ENCODE data around the gene OPCML.

OPCML gene

GRCh38 chr11:132784441-132784840 is 747.9 kb downstream of the OPCML start:
- H3K27me3 ChIP-seq (ENCODE audit: insufficient read depth, low read length, poor library complexity, severe bottlenecking): no peaks in the 10 kb centered on the region
- no peaks in the 10 kb centered on the region for H3F3A ChIP-seq (ENCODE audit: low read depth)
- no peaks in the 10 kb centered on the region for H3K79me2 ChIP-seq (ENCODE audit: insufficient read depth, low read length)
- no peak overlapping the region for H3K9ac ChIP-seq (ENCODE audit: low read depth, low read length, poor library complexity, severe bottlenecking)
- no peaks in the 10 kb centered on the region for H4K20me1 ChIP-seq (ENCODE audit: insufficient read depth, low read length, poor library complexity, severe bottlenecking)
- H3K9me3 ChIP-seq (ENCODE audit: insufficient read depth, low read depth, low read length): no peaks in the 10 kb centered on the region
- H2AFZ ChIP-seq (ENCODE audit: low read length): no peak overlapping the region
- TF ChIP-seq EZH2phosphoT487 (IDR thresholded peaks at IDR 0.05; ENCODE audit: borderline replicate concordance) (no peak), CTCF (conservative IDR thresholded peaks at IDR 0.05; ENCODE audit: low read length) (no peak)
- H3K4me1 ChIP-seq (ENCODE audit: insufficient read depth, low read length, poor library complexity, severe bottlenecking): no peaks in the 10 kb centered on the region
- no peaks in the 10 kb centered on the region for H3K36me3 ChIP-seq (ENCODE audit: insufficient read depth, low read length)
- no peak overlapping the region for H3K4me2 ChIP-seq (ENCODE audit: low read depth, low read length, poor library complexity, severe bottlenecking)
- no peak overlapping the region for H3K4me3 ChIP-seq (ENCODE audit: low read length, poor library complexity, severe bottlenecking)
- H3K9me2 ChIP-seq (replicated peaks; ENCODE audit: low read depth, low read length): no peaks in the 10 kb centered on the region

GRCh38 chr11:132782102-132782501 is 750.2 kb downstream of the OPCML start:
- H3K36me3 ChIP-seq (ENCODE audit: insufficient read depth, low read length): no peaks in the 10 kb centered on the region
- H3K9me2 ChIP-seq (replicated peaks; ENCODE audit: low read depth, low read length): no peaks in the 10 kb centered on the region
- H4K20me1 ChIP-seq (ENCODE audit: insufficient read depth, low read length, poor library complexity, severe bottlenecking): no peaks in the 10 kb centered on the region
- no peaks in the 10 kb centered on the region for H3K79me2 ChIP-seq (ENCODE audit: insufficient read depth, low read length)
- TF ChIP-seq CTCF (conservative IDR thresholded peaks at IDR 0.05; ENCODE audit: low read length): no peak
- TF ChIP-seq EZH2phosphoT487 (IDR thresholded peaks at IDR 0.05; ENCODE audit: borderline replicate concordance): no peak
- H3K27me3 ChIP-seq (ENCODE audit: insufficient read depth, low read length, poor library complexity, severe bottlenecking): no peaks in the 10 kb centered on the region
- H3K9ac ChIP-seq (ENCODE audit: low read depth, low read length, poor library complexity, severe bottlenecking): no peak overlapping the region
- H3K4me1 ChIP-seq (ENCODE audit: insufficient read depth, low read length, poor library complexity, severe bottlenecking): no peaks in the 10 kb centered on the region
- no peak overlapping the region for H3K4me2 ChIP-seq (ENCODE audit: low read depth, low read length, poor library complexity, severe bottlenecking)
- H3F3A ChIP-seq (ENCODE audit: low read depth): no peaks in the 10 kb centered on the region
- no peak overlapping the region for H2AFZ ChIP-seq (ENCODE audit: low read length)
- H3K4me3 ChIP-seq (ENCODE audit: low read length, poor library complexity, severe bottlenecking): no peak overlapping the region
- H3K9me3 ChIP-seq (ENCODE audit: insufficient read depth, low read depth, low read length): no peaks in the 10 kb centered on the region

DNA sequence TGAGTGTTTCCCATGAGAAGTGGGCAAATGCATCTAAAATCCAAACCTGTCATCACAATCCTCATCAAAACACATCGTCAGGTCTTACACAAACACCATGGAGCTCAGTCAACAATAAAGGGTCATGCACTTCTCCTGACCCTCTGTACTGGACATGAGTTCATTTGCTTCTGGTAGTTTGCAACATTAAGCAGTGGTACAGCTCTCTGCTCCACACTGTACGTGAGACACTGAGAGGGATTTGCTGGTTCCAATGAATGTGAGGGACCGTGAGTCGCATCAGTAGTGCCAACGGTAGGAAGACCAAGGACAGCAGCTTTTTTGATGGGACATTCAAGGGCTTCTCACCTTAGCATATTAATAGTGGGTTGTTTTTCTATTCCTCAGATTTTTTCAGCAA is 752.3 kb downstream of the OPCML start:
- no peak overlapping the region for H3K9ac ChIP-seq (ENCODE audit: low read depth, low read length, poor library complexity, severe bottlenecking)
- H3K79me2 ChIP-seq (ENCODE audit: insufficient read depth, low read length): no peaks in the 10 kb centered on the region
- no peak overlapping the region for H3K4me3 ChIP-seq (ENCODE audit: low read length, poor library complexity, severe bottlenecking)
- no peak overlapping the region for H2AFZ ChIP-seq (ENCODE audit: low read length)
- H3K36me3 ChIP-seq (ENCODE audit: insufficient read depth, low read length): no peaks in the 10 kb centered on the region
- TF ChIP-seq EZH2phosphoT487 (IDR thresholded peaks at IDR 0.05; ENCODE audit: borderline replicate concordance) (no peak), CTCF (conservative IDR thresholded peaks at IDR 0.05; ENCODE audit: low read length) (no peak)
- no peaks in the 10 kb centered on the region for H3K4me1 ChIP-seq (ENCODE audit: insufficient read depth, low read length, poor library complexity, severe bottlenecking)
- H3K27me3 ChIP-seq (ENCODE audit: insufficient read depth, low read length, poor library complexity, severe bottlenecking): no peaks in the 10 kb centered on the region
- H3K4me2 ChIP-seq (ENCODE audit: low read depth, low read length, poor library complexity, severe bottlenecking): no peak overlapping the region
- no peaks in the 10 kb centered on the region for H3F3A ChIP-seq (ENCODE audit: low read depth)
- H3K9me2 ChIP-seq (replicated peaks; ENCODE audit: low read depth, low read length): no peaks in the 10 kb centered on the region
- H4K20me1 ChIP-seq (ENCODE audit: insufficient read depth, low read length, poor library complexity, severe bottlenecking): no peaks in the 10 kb centered on the region
- H3K9me3 ChIP-seq (ENCODE audit: insufficient read depth, low read depth, low read length): no peaks in the 10 kb centered on the region; the same call in 1 of the 2 replicates
